Epidermal melanocyte (primary cell): ENCODE results near the gene DENND6A.
A peak's percentile ranks its signal among the peaks of the same experiment; 100 is the strongest.
"Not testable (repeated sequence)": the region's sequence is repeated elsewhere in the genome, so short reads cannot be mapped to it uniquely, and the experiment has no call there.

Experiments used
- DNase-seq: peaks from one replicate; pipeline ENCODE4 v3.0.0; 2011; ENCODE audit warnings: low spot score; ENCODE audit not compliant: insufficient read length

The DENND6A gene

GRCh38 chr3:57644740-57645139 is 48.1 kb downstream of the DENND6A start:
- DNase-seq = no peak

- no peak for DNase-seq
Observed at GRCh38 chr3:57637391-57637790, 55.5 kb downstream of the DENND6A start.

- DNase-seq = not testable (repeated sequence)
Observed at GRCh38 chr3:57634259-57634658, 58.6 kb downstream of the DENND6A start.

- DNase-seq = peak; percentile 35
Observed at GRCh38 chr3:57627976-57628375, 64.9 kb downstream of the DENND6A start.

- DNase-seq = no peak
Observed at GRCh38 chr3:57624801-57625200, 68.1 kb downstream of the DENND6A start.

GRCh38 chr3:57622362-57622761 is 70.5 kb downstream of the DENND6A start:
- no peak for DNase-seq

GRCh38 chr3:57617739-57618138 is 75.1 kb downstream of the DENND6A start:
- DNase-seq = no peak

- DNase-seq = no peak
Observed at GRCh38 chr3:57616233-57616632, 76.6 kb downstream of the DENND6A start.

- not testable (repeated sequence) for DNase-seq
Observed at GRCh38 chr3:57611870-57612269, 81.0 kb downstream of the DENND6A start.

- no peak for DNase-seq
Observed at GRCh38 chr3:57605683-57606082, 87.2 kb downstream of the DENND6A start.

GRCh38 chr3:57604971-57605370 is 87.9 kb downstream of the DENND6A start:
- DNase-seq = no peak

- no peak for DNase-seq
Observed at GRCh38 chr3:57600195-57600594, 92.7 kb downstream of the DENND6A start.

- no peak for DNase-seq
Observed at GRCh38 chr3:57598765-57599360, 94.0 kb downstream of the DENND6A start.

- DNase-seq = peak; percentile 98
Observed at GRCh38 chr3:57597127-57597923, 95.6 kb downstream of the DENND6A start, which contains the start of gene ARF4. ARF4 (minus strand) TSS chr3:57597344; CDS start chr3:57597140, 204 bp downstream.

- peak; percentile 60 for DNase-seq
Observed at GRCh38 chr3:57596495-57597126, 96.3 kb downstream of the DENND6A start.

- DNase-seq = no peak
Observed at GRCh38 chr3:57594576-57594975, 98.3 kb downstream of the DENND6A start.

- no peak for DNase-seq
Observed at GRCh38 chr3:57594144-57594543, 98.7 kb downstream of the DENND6A start.

GRCh38 chr3:57592306-57592705 is 100.6 kb downstream of the DENND6A start:
- no peak for DNase-seq

GRCh38 chr3:57587905-57588304 is 105.0 kb downstream of the DENND6A start:
- DNase-seq = no peak

GRCh38 chr3:57586778-57587177 is 106.1 kb downstream of the DENND6A start:
- DNase-seq = no peak

GRCh38 chr3:57583544-57583943 is 109.3 kb downstream of the DENND6A start:
- DNase-seq = no peak

GRCh38 chr3:57582474-57583168 is 110.3 kb downstream of the DENND6A start:
- DNase-seq = no peak
